ENCODE results near the gene FOXS1.
A peak's percentile ranks its signal among the peaks of the same experiment; 100 is the strongest.
"Not testable (repeated sequence)": the region's sequence is repeated elsewhere in the genome, so short reads cannot be mapped to it uniquely, and the experiment has no call there.

FOXS1 gene

GRCh38 chr20:31838646-31839292 lies 6.6 kb downstream of the FOXS1 start:
- no peak for DNase-seq

- DNase-seq: no peak
Measured at GRCh38 chr20:31837896-31838397, 7.5 kb downstream of the FOXS1 start.

- no peak for DNase-seq
Measured at GRCh38 chr20:31836853-31837608, 8.4 kb downstream of the FOXS1 start.

GRCh38 chr20:31835977-31836852 lies 9.2 kb downstream of the FOXS1 start:
- no peak for DNase-seq

- no peak for DNase-seq
Measured at GRCh38 chr20:31835554-31835953, 9.8 kb downstream of the FOXS1 start.

- DNase-seq: no peak
Measured at GRCh38 chr20:31833931-31834521, 11.4 kb downstream of the FOXS1 start.

- DNase-seq: no peak
Measured at GRCh38 chr20:31833130-31833930, 12.1 kb downstream of the FOXS1 start.

- DNase-seq: no peak
Measured at GRCh38 chr20:31831771-31832306, 13.6 kb downstream of the FOXS1 start.

- no peak for DNase-seq
Measured at GRCh38 chr20:31831211-31831610, 14.2 kb downstream of the FOXS1 start.

GRCh38 chr20:31830406-31830981 lies 14.9 kb downstream of the FOXS1 start:
- no peak for DNase-seq

GRCh38 chr20:31829731-31830130 lies 15.7 kb downstream of the FOXS1 start:
- no peak for DNase-seq

GRCh38 chr20:31828016-31828415 lies 17.4 kb downstream of the FOXS1 start:
- not testable (repeated sequence) for DNase-seq

GRCh38 chr20:31827059-31827458 lies 18.3 kb downstream of the FOXS1 start:
- DNase-seq: no peak

GRCh38 chr20:31826074-31826473 lies 19.3 kb downstream of the FOXS1 start:
- no peak for DNase-seq

- DNase-seq: no peak
Measured at GRCh38 chr20:31824554-31825313, 20.7 kb downstream of the FOXS1 start.

- no peak for DNase-seq
Measured at GRCh38 chr20:31824125-31824485, 21.3 kb downstream of the FOXS1 start.

GRCh38 chr20:31823360-31824124 lies 21.9 kb downstream of the FOXS1 start:
- DNase-seq: no peak

- peak; percentile 79 for DNase-seq
Measured at GRCh38 chr20:31822421-31823330, 22.7 kb downstream of the FOXS1 start.

GRCh38 chr20:31821427-31821826 lies 24.0 kb downstream of the FOXS1 start:
- no peak for DNase-seq

All from NCI-H526 treated with DMSO at 0.1 percent for 48 hours (cell line).